Right lung (tissue), 5 donors: Measurements from ENCODE around the gene CIB4. TPM values are rescaled to one million over a fixed set of nuclear protein-coding genes. Genes with fewer than 3 reads are reported as not detected.

Experiments used
- DNase-seq, 2 donors: peaks; one replicate each; pipeline ENCODE4 v3.0.0-alpha.2; 2013
- polyA plus RNA-seq, 5 donors: library from polyadenylated mRNA; unstranded; fragments of 120-200 nt; gene quantifications; one replicate each; pipeline versions ENCODE4 v1.2.1 to v1.2.3, GENCODE V29; 2013; ENCODE audit warnings: inconsistent platforms in 1 of 5, low replicate concordance in 1 of 5; ENCODE audit not compliant: insufficient read length in 5 of 5, insufficient read depth in 1 of 5

Gene CIB4
- polyA plus RNA-seq, 5 donors = 0.83 to 2.3 (median 1.3) TPM

DNA sequence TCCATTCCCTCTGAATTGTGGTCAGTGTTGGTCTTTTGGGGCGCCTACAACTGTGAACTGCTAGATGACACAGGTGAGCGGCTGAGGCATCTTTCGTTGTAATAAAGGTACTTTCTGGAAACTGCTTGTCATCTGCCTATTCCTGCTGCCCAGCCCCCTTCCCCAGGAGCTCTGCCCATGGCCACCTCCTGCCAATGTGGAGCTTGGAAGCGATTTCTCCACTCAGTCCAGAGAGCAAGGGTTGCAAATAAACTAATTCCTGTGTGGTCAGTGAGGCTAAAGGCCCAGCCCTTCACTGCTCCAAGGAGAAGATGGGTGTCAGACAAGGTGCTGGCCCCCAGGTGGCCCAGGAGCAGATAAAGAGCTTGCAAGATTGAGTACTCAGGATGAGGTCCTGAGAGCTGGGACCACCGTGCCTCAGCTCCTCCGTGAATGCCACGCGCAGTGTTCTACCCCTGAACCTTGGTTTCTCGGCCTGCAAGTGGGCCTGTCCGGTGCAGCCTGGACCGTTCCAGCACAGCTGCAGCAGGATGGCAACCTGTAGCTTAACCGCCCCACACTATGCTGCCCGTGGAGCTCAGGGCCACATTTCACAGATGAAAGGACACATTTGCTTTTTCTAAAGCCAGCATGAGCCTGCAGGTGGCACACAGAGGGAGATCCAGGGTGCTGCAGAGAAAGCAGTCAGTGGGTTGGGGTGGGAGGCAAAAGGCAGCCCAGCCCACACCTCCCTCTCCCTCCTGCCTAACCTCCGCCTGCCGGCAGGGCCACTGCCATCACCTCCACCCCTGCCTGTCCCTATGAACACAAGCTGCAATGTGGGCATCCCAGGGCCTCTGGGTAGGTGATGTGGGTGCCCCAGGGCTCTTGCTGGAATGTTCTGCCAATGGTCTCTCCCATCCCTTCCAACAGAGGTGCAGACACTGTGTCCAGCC lies 84.6 kb downstream of the CIB4 start:
- no peak for DNase-seq

DNA sequence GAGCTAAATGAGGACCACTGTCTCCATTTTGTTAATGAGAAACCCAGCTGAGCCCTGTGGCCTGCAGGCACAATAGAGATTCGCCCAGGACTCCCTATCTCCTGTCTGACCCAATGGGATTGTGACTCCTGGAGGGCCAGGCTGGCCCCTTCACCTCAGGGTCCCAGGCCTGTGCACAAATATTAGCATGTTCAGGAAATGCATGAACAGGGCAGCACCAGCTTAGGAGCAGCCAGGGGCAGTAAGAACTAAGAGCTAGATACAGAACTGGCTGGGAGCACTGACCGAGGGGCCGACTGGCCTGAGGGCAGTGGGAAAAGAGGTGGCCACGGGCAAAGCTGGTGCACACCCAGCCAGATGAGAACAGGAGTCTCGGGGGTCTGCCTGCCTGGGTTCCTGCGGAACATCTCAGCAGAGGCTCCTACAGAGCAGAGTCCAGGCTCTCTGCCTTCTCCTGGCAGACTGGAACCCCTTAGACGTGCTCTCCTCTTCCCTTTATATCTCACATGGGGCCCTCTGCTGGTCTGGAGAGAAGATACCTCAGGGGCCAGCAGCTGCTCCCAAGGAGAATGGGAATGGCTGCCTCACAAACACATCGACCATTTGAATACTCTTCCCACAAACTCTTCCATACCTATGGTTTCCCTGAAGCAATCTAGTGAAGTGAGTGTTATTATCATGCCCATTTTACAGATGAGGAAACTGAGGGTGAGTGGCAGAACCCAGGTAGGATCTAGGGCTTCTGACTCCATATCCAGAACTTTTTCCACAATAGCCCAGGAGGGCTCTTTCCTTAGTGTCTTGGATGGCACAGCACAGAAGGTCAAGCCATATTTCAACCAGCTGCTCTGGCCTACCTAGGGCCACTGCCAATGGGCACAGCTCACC lies 85.7 kb downstream of the CIB4 start:
- no peak for DNase-seq

DNA sequence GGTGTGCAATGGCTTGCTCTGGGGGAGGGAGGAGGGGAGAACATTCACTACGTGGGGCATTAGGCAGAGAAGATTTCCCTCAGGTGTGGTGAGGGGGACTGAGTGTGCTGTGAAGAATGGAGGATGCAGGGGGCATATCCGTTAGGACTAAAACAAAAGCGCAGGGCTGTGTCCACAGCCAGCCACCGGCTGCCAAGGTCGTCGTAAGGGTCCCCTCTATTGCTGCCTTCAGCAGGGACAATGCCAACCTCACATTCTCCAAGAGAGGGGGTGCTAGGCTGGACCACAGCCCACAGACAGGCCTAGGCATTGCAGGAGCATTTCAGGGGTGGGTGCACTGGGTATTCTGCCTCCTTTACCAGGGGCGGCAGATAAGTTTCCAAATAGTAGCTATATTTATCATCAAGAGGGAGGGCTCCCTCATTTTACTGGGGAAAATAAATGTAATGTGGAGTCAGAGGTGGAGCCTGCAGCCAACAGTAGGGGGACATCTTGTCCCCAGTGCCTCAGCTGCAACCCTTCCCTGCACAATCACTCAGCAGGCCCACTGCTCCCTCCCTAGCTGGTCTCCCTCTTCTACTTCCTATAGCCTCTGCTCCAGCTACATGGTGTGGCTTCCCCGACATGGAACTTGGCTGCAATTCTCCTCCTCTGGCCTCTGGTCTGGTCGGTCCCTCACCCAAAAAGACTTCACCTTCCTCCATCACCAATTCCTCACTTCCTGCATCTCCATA lies 88.4 kb downstream of the CIB4 start:
- no peak for DNase-seq

DNA sequence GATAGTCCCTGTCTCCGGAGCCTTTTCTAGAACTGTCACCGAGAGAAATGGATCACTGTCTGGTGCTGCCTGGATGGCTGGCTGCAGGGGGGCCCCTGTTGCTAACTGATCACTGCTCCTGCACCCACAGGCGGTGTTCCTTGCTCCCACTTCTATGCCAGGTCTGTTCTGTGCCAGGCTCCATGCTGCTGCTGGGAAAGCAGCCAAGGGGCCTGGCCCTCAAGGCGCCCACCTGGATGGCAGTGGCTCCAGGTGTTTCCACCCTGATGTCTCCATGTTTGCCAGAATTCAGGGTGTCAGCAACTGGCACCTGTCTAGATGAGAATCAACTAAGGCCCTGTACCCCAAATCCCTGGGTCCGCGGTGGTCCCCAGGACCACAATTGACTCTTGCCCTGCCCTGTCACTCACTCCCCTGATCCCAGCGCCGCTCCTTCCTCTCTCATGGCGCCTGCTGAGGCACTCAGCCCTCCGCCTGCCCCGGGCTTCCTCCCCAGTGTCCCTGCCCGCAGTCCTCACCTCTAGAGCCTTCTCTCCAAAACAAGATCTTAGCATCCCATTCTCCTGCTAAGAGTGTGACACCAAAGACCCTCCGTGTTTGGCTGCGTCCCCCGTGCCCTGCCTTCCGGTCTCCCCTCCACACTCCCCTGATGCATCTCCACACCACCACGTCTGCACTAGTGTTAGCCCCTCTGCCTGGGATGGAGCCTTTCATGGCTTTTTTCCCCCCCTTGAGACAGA lies 90.7 kb downstream of the CIB4 start:
- DNase-seq = no peak

DNA sequence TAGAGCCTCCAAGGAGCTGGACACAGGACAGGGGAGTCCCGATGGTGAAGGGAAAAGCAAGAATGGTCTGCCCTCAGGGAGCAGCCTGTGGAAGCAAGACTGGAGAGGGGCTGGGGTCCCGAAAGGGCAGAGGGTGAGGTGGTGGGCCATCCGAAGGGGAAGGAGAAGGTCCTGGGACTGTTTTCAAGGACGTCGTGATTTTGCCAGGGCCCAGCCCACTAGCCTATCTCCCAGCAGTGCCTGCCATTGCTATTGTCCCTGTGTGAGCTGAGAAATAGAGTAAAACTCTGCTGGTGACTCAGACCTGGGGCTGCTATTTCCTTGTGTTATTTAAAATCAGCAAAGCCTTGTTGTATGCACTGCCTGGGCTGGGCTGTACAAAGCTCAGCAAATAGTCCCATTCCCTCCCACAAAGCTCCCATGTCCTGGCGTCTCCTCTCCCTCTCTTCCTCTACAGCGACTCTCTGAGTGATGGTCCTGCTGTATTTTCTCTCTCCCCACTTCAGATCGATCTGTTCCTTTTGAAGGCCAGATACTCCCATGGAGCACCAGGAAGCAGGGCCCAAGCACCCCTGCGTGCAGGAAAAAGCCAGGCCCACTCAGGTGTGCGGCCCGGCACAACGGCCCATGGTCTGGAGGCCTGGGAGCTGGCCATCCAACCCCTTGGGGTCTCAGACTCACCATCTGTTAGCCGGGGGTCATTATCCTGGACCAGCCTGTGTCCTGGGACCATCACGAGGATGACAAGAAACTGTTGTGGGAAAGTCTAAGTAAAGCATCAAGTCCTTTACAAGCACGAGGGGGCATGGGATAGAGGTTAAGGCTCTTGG lies 98.3 kb downstream of the CIB4 start:
- no peak for DNase-seq

GRCh38 chr2:26542194-26542455 lies 99.0 kb downstream of the CIB4 start:
- no peak for DNase-seq

DNA sequence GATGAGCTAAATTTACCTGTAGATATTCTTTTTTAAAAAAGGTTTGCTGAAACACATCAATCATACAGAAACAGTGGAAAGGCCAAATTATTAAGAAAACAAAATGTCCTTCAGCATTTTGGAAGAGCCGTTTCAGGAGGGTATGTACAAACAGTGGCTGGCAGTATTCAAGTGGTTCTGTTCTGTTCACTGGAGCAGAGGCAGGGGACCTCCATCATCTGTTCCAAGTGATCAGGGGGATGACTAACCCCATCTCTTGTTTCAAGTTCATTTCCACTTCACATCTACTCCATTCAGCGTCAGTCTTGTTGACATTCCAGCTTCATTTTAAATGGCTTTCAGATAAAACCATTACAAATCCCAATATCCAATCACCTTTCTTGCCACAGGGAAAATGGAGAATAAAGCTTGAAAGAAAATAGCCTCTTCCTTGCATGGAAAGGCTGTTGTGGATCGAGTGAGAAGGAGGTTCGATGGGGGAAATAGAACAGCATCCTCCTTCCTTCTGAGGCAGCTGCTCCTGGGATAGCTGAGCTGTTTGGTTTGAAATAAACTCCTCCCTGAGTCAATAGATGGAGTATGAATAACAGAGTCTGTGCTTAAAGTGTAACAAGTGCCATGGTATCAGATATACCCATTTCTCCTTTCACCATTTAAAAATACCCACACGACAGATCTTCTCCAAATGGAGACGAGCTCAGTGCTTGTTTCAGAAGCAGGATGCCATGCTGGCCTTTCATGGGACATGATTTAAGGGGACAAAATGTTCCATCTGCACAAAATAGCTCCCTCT lies 99.6 kb downstream of the CIB4 start:
- no peak for DNase-seq

DNA sequence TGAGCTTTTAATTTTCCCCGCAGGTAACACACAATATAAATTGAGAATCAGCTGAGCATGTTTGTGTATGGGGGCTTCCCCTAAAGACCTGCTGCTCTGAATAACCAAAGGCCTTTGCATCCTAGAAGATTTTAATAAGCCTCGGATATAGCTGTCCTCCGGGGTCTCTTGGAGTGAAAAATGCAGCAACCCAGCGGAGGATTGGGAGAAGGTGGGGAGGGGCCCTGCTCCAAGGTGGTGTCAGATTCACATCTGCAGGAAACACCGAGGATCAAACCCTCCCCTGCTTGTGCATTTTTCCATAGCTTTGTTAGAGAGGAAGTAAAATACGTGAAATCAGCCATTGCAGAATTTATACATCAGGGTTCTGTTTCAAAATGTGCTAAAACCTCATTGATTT lies 100.2 kb downstream of the CIB4 start:
- DNase-seq = no peak

- DNase-seq = no peak
Observed at GRCh38 chr2:26540306-26540705, 100.9 kb downstream of the CIB4 start.

DNA sequence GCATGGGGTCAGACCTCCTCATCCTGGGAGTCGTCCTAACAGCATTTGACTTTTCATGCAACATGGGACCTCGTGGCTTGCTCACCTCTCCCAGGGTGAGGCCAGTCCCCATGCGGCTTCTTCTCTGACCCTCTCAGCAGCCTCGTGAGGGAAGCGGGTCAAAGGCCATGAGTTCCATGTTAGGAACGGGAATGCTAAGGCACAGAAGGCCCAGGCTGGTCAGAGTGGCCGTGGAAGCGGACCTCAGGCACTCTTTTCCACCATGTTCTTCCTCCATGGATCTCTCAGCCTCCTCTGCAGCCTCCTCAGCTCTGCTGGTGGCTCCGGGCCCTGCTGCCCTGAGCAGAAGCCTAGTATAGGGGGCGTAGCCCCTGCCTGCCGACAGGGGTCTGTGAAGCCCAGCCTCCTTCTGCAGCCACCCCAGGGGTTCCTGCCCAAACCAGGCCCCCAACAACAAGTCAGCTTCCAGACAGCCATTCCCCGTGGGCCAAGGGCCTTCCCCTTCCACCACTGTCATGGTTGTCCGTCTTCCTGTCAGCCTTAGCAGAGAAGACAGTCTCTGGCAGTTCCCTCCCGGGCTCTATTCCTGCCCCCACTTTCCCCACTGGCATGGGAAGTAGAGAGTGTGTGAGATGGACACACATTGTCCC lies 103.2 kb downstream of the CIB4 start:
- DNase-seq = no peak

GRCh38 chr2:26537069-26537825 lies 103.9 kb downstream of the CIB4 start:
- no peak for DNase-seq

DNA sequence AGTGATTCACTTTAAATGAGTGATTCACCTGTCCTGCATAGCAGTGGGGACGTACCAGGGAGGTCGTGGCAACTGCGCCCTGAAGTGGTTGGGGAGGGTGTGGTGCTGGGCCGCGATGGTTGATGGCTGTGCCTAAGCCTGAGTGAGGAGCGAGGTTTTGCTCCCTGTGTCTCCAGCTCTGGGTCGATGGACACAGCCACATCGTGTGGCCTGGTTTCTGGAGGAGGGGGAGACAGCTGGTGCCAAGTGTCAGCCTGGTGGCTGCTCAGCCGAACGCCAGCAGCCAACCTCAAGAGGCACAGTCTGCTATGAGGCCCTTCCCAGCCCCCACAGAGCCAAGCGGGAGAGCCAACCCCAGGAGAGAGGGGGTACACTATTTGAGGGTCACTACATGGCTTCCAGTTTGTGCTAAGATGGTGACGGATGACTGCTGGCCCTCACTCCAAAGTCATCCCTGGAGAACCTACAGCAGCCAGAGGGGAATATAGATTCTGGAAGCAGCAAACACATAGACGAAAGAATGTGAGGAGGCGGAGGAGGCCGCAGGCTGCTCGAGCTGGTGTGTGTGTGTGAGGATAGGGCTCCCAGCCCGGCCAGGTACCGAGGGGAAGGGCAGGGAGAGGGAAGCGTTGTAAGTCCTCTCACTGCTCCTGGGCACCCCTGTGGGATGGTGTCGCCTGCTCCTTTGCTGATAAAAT lies 104.6 kb downstream of the CIB4 start:
- no peak for DNase-seq

GRCh38 chr2:26535663-26536275 lies 105.4 kb downstream of the CIB4 start:
- no peak for DNase-seq

DNA sequence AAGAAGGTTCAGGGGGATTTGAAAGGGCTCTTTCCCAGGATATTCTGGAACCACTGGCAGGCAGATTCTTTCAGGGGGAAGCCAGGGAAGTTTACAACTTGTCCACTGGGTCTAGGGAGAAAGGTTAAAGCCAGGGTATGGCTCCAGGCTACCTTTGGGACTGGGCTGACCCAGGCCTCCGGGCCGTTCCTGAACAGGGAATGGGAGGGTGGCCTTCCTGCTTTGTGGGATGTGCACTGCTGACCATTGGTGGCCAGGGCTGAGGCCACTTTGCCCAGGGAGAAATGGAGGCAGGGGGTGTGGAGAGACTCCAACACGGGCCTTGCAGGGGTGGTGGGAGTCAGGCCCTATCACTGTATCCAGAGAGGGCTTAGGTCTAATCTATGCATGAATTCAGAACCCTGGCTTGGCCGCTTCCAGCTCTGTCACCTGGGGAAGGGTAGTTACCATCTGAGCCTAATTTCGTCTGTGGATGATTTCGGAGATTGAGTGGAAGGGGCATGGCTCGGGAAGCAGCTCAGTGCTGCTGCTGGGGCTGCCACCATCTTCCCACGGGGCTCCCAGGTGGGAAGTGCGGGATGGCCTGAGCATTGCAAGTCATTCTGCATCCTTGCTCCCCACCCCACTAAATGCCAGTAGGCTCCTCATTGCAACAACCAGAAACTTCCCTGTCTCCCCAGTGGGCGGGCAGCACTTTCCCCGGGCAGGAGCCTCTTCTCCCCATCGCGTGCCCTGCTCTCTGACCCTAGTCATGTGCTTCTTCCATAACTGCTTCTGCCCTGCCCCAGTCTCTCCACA lies 106.1 kb downstream of the CIB4 start:
- DNase-seq = no peak

- DNase-seq = no peak
Observed at GRCh38 chr2:26534098-26534864, 106.9 kb downstream of the CIB4 start.

DNA sequence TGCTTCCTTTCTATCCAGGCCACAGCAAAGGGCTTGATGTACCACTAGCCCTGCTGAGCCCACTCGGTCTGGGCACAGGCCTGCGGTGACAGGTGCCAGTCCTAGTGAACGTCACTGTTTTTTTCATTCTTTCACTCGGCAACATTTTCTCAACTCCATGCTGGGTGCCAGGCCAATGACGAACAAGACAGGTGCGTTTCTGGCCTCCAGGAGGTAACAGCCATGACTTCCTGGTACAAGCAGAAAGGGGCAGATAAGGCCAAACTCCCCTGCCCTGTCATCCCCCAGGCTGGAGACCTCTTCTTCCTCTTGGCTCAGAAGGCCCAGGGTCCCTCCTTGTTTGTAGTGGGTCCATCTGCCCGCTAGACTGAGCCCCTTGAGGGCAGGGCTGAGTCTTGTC lies 107.5 kb downstream of the CIB4 start:
- DNase-seq = no peak
